ENCODE measurements around the gene NR1I3. TPM values are rescaled to one million over a fixed set of nuclear protein-coding genes. Genes with fewer than 3 reads are reported as not detected.

NR1I3 gene
- total RNA-seq, 1 donor from 2014 or later: not detected

DNA sequence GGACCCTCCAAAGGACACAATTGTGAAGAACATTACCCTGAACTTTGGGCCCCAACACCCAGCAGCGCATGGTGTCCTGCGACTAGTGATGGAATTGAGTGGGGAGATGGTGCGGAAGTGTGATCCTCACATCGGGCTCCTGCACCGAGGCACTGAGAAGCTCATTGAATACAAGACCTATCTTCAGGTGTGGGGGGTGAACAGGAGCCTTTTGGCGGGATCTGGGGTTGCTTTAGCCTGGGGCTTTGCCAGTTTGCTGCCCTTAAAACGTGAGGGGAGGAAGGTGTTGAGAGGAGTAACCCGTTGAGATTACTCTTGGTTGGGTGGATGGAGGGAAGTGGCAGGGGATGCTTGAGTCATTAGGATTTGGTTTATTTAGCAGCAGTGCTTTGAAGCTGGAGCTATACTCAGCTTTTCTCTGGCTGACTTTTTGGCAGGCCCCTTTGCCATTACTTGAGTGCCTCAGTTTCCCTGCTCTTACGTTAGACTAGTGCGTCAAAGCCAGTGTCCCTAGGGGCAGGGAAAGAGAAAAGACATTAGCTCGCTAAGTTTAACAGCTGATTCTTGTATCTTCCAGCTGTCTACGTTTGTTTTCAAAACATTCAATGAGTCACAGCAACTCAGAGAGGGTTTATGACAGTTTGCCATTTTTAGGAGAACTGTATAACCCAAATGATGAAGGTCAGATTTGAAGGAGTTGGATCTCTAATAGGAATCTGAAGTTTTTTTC is 31.4 kb downstream of the NR1I3 start:
- H3K27me3 ChIP-seq (ENCODE audit: control insufficient read depth in 3 of 3, insufficient read depth in 3 of 3, low read length in 3 of 3): no peaks in the 10 kb centered on the region
- H3K9me3 ChIP-seq (ENCODE audit: control insufficient read depth in 3 of 3, low read length in 3 of 3): no peaks in the 10 kb centered on the region
- peaks cover 18 to 50% (median 32%) of the 10 kb centered on the region in 3 donors for H3K4me1 ChIP-seq (ENCODE audit: control insufficient read depth in 3 of 3, insufficient read depth in 3 of 3, low read length in 3 of 3)
- peaks cover 41 to 63% (median 49%) of the 10 kb centered on the region in 3 donors for H3K36me3 ChIP-seq (ENCODE audit: control insufficient read depth in 3 of 3, insufficient read depth in 3 of 3, low read length in 3 of 3)
- peak overlapping the region; percentile 56 for H3K27ac ChIP-seq (ENCODE audit: low read depth, low read length)
- H3K4me3 ChIP-seq (ENCODE audit: low read length in 3 of 3): no peak overlapping the region
- H3K9ac ChIP-seq (ENCODE audit: low read depth in 1 of 3, low read length in 3 of 3): no peak overlapping the region

DNA sequence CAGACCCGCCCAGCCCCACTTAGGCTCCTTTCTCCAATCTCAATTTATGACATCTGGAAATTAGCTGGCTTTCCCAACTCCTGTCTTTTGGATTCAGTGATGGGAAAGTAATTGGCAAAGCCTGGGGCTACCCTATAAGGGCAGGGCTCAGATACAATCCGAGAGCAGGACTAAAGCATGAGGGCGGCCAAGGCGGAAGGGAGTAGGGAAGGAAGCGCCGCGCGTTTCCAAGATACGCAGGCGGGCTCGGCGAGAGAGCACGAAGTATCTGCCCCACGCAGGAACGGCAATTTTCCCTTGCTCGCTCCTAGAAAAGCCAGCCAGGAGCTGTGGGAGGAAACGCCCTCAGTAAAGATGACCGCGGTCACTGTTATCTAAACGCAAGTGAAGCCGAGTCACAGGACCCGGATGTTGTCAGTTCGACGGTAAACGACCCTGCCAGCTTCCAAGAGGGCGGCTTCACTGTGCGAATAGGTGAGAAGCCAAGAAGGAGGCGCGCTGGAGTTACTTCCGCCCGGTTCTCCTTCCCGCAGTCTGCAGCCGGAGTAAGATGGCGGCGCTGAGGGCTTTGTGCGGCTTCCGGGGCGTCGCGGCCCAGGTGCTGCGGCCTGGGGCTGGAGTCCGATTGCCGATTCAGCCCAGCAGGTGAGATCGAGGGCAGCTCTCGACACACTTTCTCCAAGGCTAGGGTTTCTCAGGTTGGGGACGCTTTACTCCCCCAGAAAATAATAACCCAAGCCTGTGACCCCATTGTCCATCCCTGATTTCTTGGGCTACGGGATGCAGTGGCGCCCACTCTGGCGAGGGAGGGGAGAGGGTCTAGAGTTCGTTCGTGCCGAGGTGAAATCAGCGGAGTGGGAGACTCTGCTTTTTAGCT is 35.9 kb downstream of the NR1I3 start, which contains the start of gene NDUFS2:
NDUFS2 (plus strand) TSS at position 532 of the 877 bp plus-strand sequence; CDS start at position 551, 19 bp downstream.
- Histone ChIP-seq H3K4me3 (ENCODE audit: low read length in 3 of 3) (peak within 1 kb of the TSS; percentile 97 to 100 (median 99)), H3K9me3 (ENCODE audit: control insufficient read depth in 3 of 3, low read length in 3 of 3) (no peaks in the 10 kb centered on the region), H3K27me3 (ENCODE audit: control insufficient read depth in 3 of 3, insufficient read depth in 3 of 3, low read length in 3 of 3) (no peaks in the 10 kb centered on the region), H3K27ac (ENCODE audit: low read depth, low read length) (peak within 1 kb of the TSS; percentile 99), H3K4me1 (ENCODE audit: control insufficient read depth in 3 of 3, insufficient read depth in 3 of 3, low read length in 3 of 3) (peaks cover 62 to 83% (median 70%) of the 10 kb centered on the region in 3 donors), H3K36me3 (ENCODE audit: control insufficient read depth in 3 of 3, insufficient read depth in 3 of 3, low read length in 3 of 3) (peaks cover 14 to 34% (median 18%) of the 10 kb centered on the region in 3 donors), H3K9ac (ENCODE audit: low read depth in 1 of 3, low read length in 3 of 3) (peak within 1 kb of the TSS; percentile 91 to 99 (median 99))

DNA sequence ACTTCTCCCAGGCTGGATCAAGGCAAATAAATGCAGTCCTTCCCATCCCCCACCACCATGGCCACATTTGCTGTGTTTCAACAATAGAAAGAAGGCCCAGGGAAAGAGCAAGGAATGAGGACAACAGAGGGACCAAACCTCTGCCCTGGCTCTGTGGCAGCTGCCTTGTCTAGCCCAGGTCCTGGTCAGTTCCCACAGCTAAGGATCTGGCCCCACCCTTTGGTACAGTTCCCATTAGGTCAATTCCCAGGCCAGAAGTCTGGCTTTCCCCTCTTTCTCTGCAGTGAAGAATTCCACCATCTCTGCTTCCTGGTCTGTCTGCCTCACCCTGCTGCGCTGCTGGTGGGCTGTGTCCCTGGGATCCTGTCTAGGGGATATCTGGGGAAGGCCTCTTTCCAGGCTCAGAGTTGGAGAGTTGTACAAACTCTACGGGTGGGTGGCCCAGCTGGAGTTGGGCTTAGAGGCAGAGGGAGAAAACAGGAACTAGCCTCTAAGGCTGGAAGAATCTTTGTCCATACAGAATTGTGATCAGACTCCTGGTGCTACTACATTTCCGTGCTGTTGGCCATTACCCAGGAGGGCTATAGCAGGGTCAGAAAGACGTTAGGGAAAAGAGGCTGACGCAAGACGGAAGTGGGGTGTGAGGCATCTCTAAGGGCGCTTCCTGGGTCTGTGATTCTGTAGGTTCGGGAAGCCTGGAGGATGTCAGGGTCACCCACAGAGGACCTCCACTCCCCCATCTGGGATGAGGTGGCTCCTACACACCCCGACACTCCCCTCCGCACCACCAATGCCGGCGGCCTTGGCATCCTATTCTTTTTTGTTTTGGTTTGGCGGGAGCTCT is 36.8 kb downstream of the NR1I3 start:
- H3K27ac ChIP-seq (ENCODE audit: low read depth, low read length): peak overlapping the region; percentile 99
- H3K27me3 ChIP-seq (ENCODE audit: control insufficient read depth in 3 of 3, insufficient read depth in 3 of 3, low read length in 3 of 3): no peaks in the 10 kb centered on the region
- no peaks in the 10 kb centered on the region for H3K9me3 ChIP-seq (ENCODE audit: control insufficient read depth in 3 of 3, low read length in 3 of 3)
- H3K4me1 ChIP-seq (ENCODE audit: control insufficient read depth in 3 of 3, insufficient read depth in 3 of 3, low read length in 3 of 3): peaks cover 70 to 85% (median 76%) of the 10 kb centered on the region in 3 donors
- H3K4me3 ChIP-seq (ENCODE audit: low read length in 3 of 3): peak overlapping the region; percentile 97 to 100 (median 99)
- peaks cover 5 to 26% (median 14%) of the 10 kb centered on the region in 3 donors for H3K36me3 ChIP-seq (ENCODE audit: control insufficient read depth in 3 of 3, insufficient read depth in 3 of 3, low read length in 3 of 3)
- H3K9ac ChIP-seq (ENCODE audit: low read depth in 1 of 3, low read length in 3 of 3): peak overlapping the region; percentile 90 to 99 (median 99)

DNA sequence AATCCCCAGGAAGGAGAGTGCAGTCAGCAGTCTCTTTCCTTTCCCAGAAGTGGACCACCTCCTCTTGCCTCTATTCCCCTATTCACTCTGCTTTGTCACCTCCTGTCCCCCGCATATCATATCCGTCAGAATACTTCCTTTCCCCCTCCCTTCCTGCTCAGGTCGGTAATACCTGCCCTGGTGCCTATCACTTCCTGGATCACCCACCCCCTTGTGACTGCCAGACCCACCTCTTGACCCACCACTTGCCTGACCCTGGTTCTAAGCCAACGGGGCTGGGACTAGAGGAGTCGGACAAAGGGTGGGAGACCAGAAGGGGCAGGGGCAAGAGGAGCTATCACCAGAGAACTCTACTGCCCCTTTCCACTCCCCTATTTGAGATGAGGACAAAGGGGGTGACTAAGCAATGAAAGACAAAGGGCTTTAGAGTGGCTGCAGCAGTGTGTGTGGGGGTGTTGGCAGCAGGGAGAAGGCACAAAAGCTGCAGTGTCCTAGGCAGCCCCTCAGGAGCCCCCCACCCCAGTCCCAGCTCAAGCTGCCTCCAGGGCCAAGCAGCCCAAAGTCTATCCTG is 37.5 kb downstream of the NR1I3 start:
- H3K27ac ChIP-seq (ENCODE audit: low read depth, low read length): peak overlapping the region; percentile 99
- peak overlapping the region; percentile 90 to 99 (median 99) for H3K9ac ChIP-seq (ENCODE audit: low read depth in 1 of 3, low read length in 3 of 3)
- no peaks in the 10 kb centered on the region for H3K9me3 ChIP-seq (ENCODE audit: control insufficient read depth in 3 of 3, low read length in 3 of 3)
- H3K27me3 ChIP-seq (ENCODE audit: control insufficient read depth in 3 of 3, insufficient read depth in 3 of 3, low read length in 3 of 3): no peaks in the 10 kb centered on the region
- peak overlapping the region; percentile 97 to 100 (median 99) for H3K4me3 ChIP-seq (ENCODE audit: low read length in 3 of 3)
- H3K36me3 ChIP-seq (ENCODE audit: control insufficient read depth in 3 of 3, insufficient read depth in 3 of 3, low read length in 3 of 3): peaks cover 3 to 19% (median 13%) of the 10 kb centered on the region in 3 donors
- H3K4me1 ChIP-seq (ENCODE audit: control insufficient read depth in 3 of 3, insufficient read depth in 3 of 3, low read length in 3 of 3): peaks cover 76 to 89% (median 77%) of the 10 kb centered on the region in 3 donors

DNA sequence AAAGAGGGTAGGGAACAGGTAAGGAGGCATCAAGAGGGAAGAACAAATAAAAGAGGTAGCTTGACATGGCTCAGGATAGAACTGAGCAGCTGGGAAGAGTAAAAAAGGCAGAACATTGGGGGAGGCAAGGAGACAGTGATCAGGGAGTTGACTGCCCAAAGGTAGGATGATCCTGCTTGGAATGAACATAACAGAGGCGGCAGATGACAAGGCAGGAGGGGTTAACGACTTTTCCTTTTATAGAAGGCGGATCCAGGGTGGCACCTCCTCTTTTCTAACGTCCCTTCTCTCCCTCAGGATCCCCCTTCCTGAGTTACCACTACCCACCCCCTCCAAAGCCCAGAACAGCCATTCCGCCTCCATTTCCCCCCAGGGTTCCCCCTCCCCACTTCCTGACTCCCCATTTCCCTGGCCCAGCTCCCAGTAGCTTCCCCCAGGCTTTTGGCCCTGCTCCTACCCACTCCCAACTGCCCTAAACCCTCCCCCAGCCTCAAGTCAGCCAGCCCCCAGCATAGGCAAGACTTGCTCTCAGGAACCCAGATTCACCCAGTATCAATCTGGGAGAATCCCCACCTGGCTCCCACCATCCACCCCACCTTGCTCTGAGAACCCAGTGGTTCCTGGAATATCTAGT is 38.4 kb downstream of the NR1I3 start:
- no peaks in the 10 kb centered on the region for H3K27me3 ChIP-seq (ENCODE audit: control insufficient read depth in 3 of 3, insufficient read depth in 3 of 3, low read length in 3 of 3)
- H3K4me3 ChIP-seq (ENCODE audit: low read length in 3 of 3): peak overlapping the region in 1 of 3 donors; percentile 4
- H3K9ac ChIP-seq (ENCODE audit: low read depth in 1 of 3, low read length in 3 of 3): peak overlapping the region in 2 of 3 donors; percentile 14 to 90
- H3K36me3 ChIP-seq (ENCODE audit: control insufficient read depth in 3 of 3, insufficient read depth in 3 of 3, low read length in 3 of 3): peaks cover 3 to 14% (median 9%) of the 10 kb centered on the region in 3 donors
- peaks cover 71 to 92% (median 84%) of the 10 kb centered on the region in 3 donors for H3K4me1 ChIP-seq (ENCODE audit: control insufficient read depth in 3 of 3, insufficient read depth in 3 of 3, low read length in 3 of 3)
- H3K27ac ChIP-seq (ENCODE audit: low read depth, low read length): peak overlapping the region; percentile 99
- no peaks in the 10 kb centered on the region for H3K9me3 ChIP-seq (ENCODE audit: control insufficient read depth in 3 of 3, low read length in 3 of 3)

DNA sequence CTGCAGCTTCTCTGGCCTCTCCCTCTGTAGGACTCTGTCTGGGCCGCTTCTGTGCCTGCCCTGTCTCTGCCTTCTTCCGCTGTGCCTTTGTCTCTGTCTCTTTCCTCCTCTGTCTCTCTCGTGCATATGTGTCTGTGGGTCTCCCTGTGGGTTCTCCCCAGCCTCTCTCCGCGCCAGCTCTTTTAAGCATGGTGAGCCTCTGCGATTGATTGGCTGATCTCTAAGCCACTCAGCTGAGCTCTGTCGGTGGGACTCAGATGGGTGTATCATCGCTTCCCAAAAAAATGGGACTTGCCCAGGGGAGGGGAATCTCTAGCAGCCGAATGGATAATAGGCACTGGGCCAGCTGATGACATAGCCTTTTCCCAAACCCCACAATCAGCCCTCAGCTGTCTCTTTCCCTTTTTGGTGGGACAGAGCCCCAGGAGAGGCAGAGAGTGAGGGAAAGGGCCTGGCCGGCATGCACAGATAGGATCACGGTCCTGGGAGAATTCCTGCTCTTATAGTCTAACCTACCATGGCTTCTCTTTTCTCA is 39.0 kb downstream of the NR1I3 start, which contains the start of gene ADAMTS4:
ADAMTS4 (minus strand) TSS at position 158 of the 535 bp plus-strand sequence. CDS start 427 bp downstream, outside the sequence.
- Histone ChIP-seq H3K4me1 (ENCODE audit: control insufficient read depth in 3 of 3, insufficient read depth in 3 of 3, low read length in 3 of 3) (peaks cover 72 to 95% (median 82%) of the 10 kb centered on the region in 3 donors), H3K9me3 (ENCODE audit: control insufficient read depth in 3 of 3, low read length in 3 of 3) (no peaks in the 10 kb centered on the region), H3K9ac (ENCODE audit: low read depth in 1 of 3, low read length in 3 of 3) (peak within 1 kb of the TSS; percentile 72 to 90 (median 81)), H3K27me3 (ENCODE audit: control insufficient read depth in 3 of 3, insufficient read depth in 3 of 3, low read length in 3 of 3) (no peaks in the 10 kb centered on the region), H3K4me3 (ENCODE audit: low read length in 3 of 3) (peak within 1 kb of the TSS; percentile 65 to 73 (median 72)), H3K27ac (ENCODE audit: low read depth, low read length) (peak within 1 kb of the TSS; percentile 99), H3K36me3 (ENCODE audit: control insufficient read depth in 3 of 3, insufficient read depth in 3 of 3, low read length in 3 of 3) (peaks cover 0 to 8% (median 2%) of the 10 kb centered on the region in 3 donors)

DNA sequence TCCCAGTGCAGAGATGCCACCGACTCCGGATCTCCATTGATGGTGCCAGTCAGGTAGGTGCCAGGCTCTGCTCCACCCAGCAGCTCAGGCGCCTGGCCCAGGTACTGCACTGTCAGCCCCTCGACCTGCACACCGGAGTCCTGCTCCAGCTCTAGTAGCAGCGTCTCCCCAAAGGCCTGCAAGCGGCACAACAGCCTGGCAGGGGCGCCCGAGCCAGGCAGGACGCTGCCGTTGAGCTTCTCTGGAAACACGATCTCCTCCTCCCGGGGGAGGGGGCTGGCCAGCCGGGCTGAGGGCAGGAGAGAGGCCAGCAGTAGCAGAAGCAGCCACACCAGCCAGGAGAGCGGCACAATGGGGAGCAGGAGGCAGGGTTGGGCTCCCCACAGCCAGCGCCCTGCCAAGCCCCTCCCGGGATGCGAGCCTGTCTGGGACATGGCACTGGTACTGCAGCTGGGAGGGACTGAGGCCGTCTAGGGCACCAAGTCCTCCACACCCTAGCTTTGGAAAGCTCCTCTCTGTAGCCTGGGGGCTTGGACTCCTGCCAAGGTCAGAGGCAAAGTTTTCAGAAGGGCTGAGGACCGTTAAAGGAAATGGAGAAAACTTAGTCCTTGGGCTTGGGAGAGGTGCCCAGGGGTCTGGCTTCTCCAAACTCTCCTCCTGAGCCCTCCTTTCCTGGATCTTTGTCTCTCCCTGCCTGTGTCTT is 39.7 kb downstream of the NR1I3 start:
- H3K36me3 ChIP-seq (ENCODE audit: control insufficient read depth in 3 of 3, insufficient read depth in 3 of 3, low read length in 3 of 3): peaks cover 0 to 3% (median under 1%) of the 10 kb centered on the region in 3 donors
- H3K9me3 ChIP-seq (ENCODE audit: control insufficient read depth in 3 of 3, low read length in 3 of 3): no peaks in the 10 kb centered on the region
- H3K4me3 ChIP-seq (ENCODE audit: low read length in 3 of 3): peak overlapping the region; percentile 65 to 73 (median 72)
- no peaks in the 10 kb centered on the region for H3K27me3 ChIP-seq (ENCODE audit: control insufficient read depth in 3 of 3, insufficient read depth in 3 of 3, low read length in 3 of 3)
- peak overlapping the region; percentile 99 for H3K27ac ChIP-seq (ENCODE audit: low read depth, low read length)
- peak overlapping the region; percentile 72 to 90 (median 81) for H3K9ac ChIP-seq (ENCODE audit: low read depth in 1 of 3, low read length in 3 of 3)
- H3K4me1 ChIP-seq (ENCODE audit: control insufficient read depth in 3 of 3, insufficient read depth in 3 of 3, low read length in 3 of 3): peaks cover 72 to 95% (median 83%) of the 10 kb centered on the region in 3 donors

DNA sequence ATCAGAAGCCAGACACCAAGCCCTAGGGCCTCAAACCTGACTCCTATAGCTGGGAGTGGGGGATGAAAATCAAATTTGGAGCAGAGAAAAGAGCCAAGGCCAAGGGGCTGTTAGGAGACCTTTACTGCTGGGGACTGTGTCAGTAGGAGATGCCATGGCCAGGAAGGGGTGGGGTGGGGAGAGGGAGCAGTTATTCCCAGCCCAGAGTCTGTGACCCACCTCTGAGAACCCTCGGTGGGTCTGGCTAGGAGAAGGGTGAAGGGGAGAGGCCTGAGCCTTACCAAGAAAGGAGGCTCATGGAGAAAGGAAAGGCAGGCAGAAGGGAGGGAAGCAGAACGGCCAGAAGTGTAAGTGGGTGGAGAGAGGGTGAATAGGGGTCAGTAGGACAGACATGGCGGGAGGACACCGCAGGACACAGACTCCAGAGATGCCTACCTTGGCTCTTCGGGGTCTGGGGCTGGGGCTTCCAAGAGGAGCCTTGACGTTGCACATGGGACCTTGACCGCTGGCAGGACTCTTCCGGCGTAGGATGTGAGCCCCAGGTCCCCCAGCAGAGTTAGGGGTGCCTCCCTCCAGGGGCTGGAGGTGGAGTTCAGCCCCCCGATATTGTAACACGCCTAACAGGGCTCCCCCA is 40.3 kb downstream of the NR1I3 start:
- H3K4me3 ChIP-seq (ENCODE audit: low read length in 3 of 3): peak overlapping the region; percentile 65 to 73 (median 72)
- peak overlapping the region; percentile 99 for H3K27ac ChIP-seq (ENCODE audit: low read depth, low read length)
- peaks cover 0 to 3% (median 0%) of the 10 kb centered on the region in 3 donors for H3K36me3 ChIP-seq (ENCODE audit: control insufficient read depth in 3 of 3, insufficient read depth in 3 of 3, low read length in 3 of 3)
- H3K9me3 ChIP-seq (ENCODE audit: control insufficient read depth in 3 of 3, low read length in 3 of 3): no peaks in the 10 kb centered on the region
- peak overlapping the region; percentile 72 to 90 (median 81) for H3K9ac ChIP-seq (ENCODE audit: low read depth in 1 of 3, low read length in 3 of 3)
- no peaks in the 10 kb centered on the region for H3K27me3 ChIP-seq (ENCODE audit: control insufficient read depth in 3 of 3, insufficient read depth in 3 of 3, low read length in 3 of 3)
- peaks cover 72 to 95% (median 82%) of the 10 kb centered on the region in 3 donors for H3K4me1 ChIP-seq (ENCODE audit: control insufficient read depth in 3 of 3, insufficient read depth in 3 of 3, low read length in 3 of 3)
